Astrocyte of the hippocampus (primary cell): ENCODE measurements around the gene CORO1C.
"Not testable (repeated sequence)": the region's sequence is repeated elsewhere in the genome, so short reads cannot be mapped to it uniquely, and the experiment has no call there.

Experiments used
- DNase-seq: peaks from one replicate; pipeline ENCODE4 v3.0.0; 2011; ENCODE audit warnings: low read depth, low spot score

The CORO1C gene

DNA sequence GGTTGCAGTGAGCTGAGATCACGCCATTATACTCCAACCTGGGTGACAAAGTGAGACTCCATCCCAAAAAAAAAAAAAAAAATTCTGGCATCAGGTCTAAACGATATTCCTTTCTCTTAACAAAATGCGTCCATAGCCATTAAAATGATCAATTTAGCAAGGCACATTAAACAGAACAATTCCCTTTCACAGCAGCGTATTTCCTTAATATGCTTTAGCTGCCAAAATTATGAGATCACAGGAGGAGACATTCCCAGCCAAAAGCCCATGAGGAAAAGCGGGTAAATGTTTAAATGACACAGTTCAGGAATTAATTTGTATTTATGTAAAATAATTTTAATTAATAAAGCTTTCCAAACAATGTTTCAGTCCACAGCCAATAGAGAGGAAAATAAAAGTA is 54.6 kb downstream of the CORO1C start:
- no peak for DNase-seq

DNA sequence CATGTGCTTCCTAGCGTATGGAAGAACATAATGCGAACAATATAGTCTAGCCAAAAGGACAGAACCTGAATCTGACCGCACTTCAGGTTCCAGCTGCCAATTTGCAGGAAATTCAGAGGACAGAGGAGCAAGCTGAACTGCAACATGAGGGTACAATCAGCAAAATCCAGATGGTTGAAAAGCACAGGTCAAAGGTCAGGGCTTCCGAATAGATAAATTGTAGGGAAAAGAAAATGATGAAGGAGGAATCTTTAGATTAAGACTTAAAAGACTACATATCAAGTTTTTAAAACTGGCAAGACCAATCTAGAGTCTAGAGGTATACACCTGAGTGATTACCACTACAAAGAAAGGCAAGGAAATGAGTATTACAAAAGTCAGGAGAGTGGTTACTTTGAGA is 55.5 kb downstream of the CORO1C start:
- no peak for DNase-seq

DNA sequence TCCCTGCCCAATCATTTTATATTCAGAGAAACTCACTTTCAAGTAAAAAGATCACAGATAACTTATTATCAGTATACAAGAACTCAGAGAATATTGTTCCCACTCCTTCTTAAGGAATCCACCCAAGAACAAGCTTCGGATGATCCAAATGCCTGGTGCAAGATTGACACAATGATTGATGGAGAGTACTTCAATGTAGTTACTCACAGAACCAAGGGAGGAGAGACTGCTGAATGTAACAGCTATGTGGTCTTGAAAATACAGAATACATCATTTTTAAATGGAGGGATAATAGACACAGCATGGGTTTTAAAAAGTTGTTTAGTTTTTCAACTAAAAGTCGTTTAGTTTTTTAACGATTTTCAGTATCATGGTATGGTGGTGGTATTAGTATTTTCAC is 59.3 kb downstream of the CORO1C start:
- DNase-seq = no peak

DNA sequence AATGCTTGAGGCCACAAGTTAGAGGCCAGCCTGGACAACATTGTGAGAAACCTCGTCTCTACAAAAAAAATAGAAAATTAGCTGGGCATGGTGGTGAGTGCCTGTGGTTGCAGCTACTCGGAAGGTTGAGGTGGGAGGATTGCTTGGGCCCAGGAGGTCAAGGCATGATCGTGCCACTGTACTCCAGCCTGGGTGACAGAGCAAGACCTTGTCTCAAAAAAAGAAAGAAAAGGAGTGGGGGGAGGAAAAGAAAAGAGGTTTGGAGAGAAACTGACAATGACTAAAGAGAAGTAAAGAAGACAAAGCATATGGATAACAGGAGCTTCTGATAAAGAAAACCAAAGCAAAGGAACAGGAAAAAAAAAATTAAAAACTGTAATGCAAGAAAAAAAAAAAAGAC is 60.2 kb downstream of the CORO1C start:
- DNase-seq = no peak

DNA sequence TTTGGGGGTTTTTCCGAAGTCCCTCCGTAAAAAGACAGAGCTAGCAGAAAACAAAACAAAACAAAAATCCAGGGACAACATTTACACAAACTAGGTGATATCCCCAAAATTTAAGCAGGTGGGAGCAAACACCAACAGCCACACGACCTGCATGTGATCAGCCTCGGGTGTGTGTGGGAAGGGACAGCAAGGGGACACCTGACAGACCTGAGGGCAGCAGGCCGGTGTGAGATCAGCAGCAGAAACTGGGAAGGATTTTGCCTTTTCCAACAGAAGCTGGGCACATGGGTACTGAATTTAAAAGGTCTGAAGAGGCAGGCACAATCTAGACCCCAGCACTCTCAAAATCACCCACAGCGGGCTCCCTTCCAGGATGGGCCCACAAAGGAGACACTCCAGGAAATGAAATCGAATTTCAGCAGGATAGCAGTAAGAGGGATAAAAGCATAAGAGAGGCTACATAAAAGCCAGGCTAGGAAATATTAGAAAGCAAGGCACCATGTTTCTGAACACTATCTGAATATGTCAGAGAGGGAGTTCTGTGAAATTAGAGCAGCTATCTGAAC is 61.2 kb downstream of the CORO1C start:
- DNase-seq = no peak

DNA sequence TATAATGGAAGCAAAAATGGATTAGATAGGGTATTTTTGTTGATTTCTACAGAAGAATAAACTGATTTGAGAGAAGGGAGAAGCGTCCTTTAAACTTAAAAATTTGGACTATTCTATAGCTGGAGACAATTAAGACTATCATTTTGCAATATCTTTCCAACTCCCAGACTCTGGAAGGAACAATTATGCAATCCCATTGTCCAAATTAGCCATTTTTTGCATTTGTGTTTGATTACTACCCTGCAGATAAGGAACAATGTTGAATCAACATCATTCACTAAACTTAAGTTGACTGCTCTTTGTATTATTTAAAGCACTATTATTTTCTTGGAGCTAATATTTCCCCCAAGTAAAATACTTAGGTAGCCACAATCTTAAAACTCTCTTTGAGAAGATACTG is 62.8 kb downstream of the CORO1C start:
- no peak for DNase-seq

DNA sequence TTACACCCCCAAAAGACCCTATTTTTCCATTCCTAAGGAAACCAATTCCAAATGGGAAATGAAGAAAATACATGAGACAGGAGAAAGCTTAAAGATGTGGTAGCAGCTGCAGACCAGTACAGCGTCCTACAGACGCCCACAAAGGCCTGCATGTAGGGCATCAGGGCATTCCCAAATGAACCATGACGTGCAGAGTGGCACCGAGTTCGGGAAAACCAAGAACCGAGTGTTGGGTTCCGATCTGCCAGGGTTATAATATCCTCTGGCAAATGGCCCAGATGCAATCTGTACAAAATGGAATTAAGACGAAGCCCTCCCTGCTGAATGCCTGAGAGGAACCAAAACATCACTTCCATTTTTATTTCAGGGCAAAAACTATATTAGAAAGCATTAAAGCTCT is 63.3 kb downstream of the CORO1C start:
- no peak for DNase-seq

DNA sequence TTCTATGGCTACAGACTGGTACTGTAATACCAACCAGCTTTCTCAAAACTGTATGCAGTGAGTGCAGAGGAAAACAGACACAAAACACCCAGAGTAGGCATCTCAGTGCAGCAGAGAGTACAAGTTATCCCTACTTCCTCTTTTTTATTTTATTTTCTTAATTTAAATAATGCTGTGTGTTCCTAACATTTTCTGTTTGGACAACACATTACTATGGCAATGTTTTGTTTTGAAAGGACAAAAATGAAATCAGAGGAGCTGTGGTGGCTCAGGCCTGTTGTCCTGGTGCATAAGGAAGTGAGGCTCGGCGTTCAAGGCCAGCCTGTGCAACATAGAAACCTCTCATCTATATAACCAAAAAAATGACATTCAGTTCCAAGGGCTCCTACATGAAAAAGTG is 64.0 kb downstream of the CORO1C start:
- no peak for DNase-seq

DNA sequence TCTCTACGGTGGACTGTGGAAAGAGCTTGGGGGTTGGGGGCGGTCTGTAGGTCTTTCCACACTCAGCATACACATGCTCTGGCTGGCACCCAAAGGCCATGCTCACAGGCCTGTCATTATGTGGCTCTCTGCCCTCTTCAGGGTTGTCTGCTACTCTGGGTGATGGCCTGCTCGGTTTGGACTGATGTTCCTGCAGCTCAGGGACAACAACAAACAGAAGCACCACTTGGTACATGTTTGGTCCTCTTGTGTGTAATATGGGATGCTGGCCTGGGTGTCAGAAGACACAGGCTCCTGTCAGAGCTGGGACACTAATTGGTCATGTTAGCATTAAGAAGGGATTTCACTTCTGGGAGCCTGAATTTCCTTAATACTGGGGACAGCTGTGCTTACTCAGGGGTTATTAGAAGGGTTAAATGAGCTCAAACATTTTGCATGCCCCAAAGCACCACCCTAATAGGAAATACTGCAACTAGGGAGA is 64.9 kb downstream of the CORO1C start:
- peak; percentile 42 for DNase-seq

DNA sequence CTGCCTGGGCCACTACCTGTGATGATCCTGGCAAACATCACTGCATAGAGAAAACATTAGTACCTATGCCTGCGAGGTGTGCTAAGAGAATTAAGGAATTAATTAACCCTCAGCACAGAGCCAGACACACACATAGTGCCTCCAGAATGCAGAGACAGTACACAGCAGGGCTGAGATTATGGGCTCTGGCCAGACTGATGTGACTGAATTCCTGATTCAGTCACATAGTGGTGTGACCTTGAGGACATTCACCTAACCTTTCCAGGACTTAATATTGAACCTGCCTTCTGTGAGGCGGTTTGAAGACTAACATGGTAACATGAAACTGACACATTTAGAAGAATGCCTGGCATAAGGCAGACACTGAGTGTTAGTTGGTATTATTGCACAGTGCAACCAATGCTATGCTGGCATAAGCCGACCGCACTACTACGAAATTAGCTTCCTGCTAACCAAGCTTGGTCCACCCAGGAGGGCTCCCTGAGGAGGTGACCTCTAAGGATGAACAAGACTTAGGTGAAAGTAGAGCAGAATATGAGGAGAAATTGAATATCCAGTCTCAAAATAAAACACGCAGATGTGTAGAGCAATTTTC is 65.6 kb downstream of the CORO1C start:
- no peak for DNase-seq

DNA sequence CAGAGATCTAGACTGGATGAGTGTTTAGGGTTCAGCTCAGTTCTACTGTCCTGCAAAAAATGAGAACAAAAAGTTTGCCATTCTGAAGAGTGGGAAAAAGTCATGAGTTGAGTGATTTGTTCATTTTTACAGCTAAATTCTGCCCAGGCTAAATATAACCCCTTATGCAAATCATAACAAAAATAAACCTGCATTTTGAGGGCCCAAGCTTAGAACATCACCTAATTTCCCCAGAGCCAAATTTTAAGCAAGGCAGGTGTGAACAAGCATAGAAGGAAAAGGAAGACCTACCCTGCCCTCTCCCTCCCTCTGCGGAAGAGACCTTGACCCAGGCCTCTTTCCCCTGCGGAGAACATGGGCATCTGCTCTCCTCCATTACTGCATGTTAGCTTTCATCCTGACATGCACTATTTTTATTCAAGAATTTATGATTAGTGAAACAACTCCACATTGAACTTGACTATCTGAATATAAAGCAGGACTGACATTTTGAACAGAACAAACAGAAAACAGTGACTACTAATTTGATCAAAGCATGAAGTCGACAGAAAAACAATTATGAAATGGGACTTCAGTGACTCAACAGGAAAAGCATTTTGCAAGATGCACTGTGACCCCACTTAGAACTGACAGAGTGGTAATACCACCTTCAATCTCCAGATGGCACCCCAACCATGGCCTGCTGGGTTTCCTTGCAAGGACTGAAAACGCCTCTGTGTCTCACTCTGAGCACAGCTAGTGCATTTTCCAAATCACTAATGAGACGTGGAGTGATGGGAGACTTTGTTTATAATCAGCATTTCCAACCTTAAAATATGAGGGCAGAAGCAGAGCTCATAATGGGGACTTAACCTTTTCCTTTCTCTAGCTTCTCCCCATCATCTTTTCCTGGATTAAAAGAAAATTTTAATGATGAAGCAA is 66.7 kb downstream of the CORO1C start:
- peak; percentile 95 for DNase-seq

DNA sequence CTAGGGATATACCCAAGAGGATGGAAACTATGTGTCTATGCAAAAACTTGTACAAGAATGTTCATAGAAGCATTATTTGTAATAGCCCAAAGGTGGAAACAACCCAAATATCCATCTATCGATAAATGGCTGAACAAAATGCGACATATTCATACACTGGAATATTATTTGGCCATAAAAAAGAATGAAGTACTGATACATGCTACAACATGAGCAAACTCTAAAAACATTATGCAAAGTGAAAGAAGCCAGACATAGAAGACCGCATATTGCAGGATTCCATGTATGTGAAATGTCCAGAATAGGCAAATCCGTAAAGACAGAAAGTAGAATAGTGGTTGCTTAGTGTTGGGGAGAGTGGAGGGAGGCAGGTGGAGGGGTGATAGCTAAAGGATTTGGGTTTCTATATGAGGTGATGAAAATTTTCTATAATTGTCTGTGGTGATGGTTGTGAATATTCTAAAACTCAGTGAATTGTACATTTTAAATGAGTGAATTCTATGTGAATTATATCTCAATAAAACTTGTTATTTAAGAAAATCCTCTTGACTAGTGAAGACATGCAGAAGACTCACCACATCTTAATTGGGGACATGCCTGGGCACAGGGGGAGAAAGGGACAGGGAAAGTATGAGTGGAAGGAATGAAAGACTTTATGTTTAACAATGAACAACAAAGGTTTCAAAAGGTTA is 67.8 kb downstream of the CORO1C start:
- DNase-seq = no peak

DNA sequence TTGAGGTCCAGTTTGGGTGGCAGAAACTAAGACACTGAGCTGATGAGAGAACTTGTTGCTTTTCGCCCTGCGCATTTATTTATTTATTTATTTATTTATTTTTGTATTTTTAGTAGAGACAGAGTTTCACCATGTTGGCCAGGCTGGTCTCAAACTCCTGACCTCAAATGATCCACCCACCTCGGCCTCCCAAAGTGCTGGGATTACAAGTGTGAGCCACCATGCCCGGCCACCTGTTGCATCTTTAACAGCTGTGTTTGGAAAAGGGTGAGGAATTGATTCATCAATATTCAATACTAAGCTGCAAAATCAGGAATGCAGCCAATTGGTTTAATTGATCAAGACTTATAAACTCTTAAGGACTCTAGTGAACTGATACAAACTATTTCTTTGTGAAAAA is 73.2 kb downstream of the CORO1C start:
- DNase-seq = not testable (repeated sequence)

DNA sequence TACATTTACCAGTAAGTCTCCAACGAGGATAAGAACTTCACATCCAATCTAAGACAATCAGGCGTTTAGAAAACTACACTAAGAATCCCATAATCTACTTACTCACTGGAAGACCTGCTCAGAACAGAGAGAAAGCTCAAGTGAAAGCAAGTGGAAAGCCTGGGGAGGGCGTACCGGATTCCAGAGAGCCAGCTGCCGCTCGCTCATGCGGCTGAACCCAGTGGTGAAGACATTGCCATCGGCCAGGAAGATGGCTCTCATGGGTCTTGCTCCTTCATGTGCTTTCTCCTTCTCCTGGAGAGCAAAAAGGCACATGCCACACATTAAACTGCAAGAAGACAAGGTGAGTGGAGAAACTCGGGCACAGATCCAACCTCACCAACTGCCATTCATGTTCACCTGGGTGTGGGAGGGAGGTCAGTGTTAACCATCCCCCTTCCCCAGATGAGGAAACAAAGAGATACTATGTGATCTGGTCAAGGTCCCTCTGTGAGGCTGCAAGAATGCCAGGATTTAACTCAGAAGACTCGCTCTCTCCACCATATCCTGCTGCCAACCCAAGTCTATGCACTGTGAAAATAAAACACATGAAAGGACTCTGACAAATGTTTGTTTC is 74.1 kb downstream of the CORO1C start:
- DNase-seq = no peak

DNA sequence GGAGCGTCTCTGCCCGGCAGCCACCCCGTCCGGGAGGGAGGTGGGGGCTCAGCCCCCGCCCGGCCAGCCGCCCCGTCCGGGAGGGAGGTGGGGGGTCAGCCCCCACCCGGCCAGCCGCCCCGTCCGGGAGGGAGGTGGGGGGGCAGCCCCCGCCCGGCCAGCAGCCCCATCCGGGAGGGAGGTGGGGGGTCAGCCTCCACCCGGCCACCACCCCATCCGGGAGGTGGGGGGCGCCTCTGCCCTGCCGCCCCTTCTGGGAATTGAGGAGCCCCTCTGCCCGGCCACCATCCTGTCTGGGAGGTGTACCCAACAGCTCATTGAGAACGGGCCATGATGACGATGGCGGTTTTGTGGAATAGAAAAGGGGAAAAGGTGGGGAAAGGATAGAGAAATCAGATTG is 75.1 kb downstream of the CORO1C start:
- not testable (repeated sequence) for DNase-seq

DNA sequence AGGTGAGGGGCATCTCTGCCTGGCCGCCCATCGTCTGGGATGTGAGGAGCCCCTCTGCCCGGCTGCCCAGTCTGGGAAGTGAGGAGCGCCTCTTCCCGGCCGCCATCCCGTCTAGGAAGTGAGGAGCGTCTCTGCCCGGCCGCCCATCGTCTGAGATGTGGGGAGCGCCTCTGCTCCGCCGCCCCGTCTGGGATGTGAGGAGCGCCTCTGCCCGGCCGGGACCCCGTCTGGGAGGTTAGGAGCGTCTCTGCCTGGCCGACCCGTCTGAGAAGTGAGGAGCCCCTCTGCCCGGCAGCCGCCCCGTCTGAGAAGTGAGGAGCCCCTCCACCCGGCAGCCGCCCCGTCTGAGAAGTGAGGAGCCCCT is 75.5 kb downstream of the CORO1C start:
- not testable (repeated sequence) for DNase-seq

DNA sequence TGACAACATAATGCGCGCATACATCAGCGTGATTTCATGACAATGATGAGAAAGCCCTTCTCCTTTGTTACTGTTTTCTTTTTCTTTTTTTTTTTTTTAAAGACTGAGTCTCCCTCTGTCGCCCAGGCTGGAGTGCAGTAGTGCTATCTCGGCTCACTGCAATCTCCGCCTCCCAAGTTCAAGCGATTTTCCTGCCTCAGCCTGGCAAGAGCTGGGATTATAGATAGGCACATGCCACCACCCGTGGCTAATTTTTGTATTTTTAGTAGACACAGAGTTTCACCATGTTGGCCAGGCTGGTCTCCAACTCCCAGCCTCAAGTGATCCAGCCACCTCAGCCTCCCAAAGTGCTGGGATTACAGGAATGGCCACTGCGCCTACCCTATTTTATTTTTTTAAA is 76.7 kb downstream of the CORO1C start:
- not testable (repeated sequence) for DNase-seq

DNA sequence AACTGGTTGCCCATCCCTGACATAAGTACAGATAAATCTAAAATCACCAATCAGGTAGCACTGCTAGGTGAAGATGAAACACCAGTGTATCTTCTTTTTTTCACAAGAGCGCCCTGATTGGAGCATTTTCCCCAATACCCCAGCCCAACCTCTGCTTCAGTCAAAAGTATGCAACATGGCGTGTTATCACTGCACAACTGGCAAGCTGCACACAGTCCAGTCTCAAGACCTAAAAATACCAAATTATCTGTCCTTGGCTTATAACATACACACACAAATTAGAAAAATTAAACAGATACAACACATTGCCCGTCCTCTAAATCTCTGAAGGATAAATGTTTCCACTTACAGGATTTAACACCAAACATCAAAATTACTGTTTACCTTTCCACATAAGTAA is 77.4 kb downstream of the CORO1C start:
- DNase-seq = no peak

DNA sequence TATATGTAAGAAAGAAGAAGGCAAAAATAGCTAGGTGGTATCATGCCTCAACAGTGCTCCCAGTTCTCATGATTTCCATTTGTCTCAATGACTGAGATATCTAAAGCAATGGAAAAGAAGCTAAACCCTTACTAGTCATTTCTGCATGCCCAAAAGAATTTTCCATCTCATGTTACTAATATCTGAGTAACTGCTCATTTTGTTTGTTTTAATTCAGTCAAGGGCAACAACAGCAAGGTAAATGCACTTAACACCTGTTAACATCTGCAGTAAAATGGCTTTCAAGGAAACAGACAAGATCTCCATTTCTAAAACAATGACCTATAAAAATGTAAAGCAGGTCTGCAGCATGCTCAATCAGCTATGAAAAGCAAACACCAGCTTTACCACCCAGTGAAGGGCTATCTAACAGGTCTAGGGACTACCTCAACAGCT is 78.2 kb downstream of the CORO1C start:
- DNase-seq = no peak

DNA sequence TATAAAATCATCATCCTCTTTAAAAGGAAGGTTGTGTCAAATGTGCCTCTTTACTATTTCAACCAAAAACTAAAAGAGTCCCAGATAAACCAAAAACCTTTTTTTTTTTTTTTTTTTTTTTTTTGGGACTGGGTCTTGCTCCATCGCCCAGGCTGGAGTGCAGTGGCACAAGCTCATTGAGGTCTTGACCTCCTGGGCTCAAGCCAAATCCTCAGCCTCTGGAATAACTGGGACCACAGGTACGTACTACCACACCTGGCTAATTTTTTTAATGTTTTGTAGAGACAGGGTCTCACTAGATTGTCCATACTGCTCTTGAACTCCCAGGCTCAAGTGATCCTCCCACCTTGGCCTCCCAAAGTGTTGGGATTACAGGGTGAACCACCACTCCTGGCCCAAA is 81.2 kb downstream of the CORO1C start:
- no peak for DNase-seq

DNA sequence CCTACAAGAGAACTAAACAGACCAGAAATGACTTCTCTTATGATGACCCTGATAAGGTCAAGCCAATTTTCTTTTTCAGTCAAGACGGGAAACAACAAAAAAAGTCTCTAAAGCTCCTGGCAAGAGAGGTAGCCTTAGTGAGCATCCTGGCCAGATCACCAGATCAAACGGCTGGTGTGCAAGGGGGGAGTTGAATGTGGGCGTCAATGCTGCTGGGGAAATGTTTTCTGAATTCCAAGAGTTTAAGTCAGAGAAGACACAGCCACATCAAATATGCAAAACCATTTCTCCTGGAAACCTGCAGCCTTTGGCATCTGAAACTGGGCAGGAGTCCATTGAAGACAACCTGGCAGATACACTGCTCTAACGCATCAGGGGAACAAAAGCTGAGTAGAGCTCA is 81.6 kb downstream of the CORO1C start:
- DNase-seq = peak; percentile 94

DNA sequence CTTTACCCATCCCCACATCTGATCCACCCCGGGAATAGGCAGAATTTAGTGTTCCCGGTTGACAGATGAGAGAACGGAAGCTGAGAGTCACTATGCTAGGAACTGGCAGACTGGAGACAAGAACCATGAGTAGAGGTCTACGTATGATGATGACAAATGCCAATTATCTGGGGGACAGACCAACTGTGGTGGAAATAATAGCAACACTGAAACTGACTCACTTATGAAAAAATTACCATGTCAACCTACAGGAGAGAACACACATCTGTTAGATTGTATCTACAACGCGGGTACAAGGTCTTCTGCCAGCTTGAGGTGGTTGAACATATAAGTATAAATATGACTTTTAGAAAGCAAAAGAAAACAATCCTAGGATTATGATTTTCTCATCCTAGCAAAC is 82.2 kb downstream of the CORO1C start:
- peak; percentile 64 for DNase-seq
